HL-60/S4 treated with retinoic acid at 250 ng/mL for 4 days and 3 days (cell line): ENCODE results near the gene ALG14.

Source experiments
- in situ Hi-C: fragments of 300-500 bp; cut with MboI; formaldehyde crosslinking; loops from 2 replicates; pipeline ENCODE4 v1.7.0; 2022; ENCODE audit warnings: low sequenced_read_pairs

Gene ALG14

GRCh38 chr1:95088303-95088702, 15.6 kb upstream of the ALG14 start:
- in situ Hi-C loops, result no loop called here

- in situ Hi-C loops, result no loop called here
These were observed 14.3 kb upstream of the ALG14 start for GRCh38 chr1:95086949-95087533.

GRCh38 chr1:95085376-95085775, 12.6 kb upstream of the ALG14 start:
- in situ Hi-C loops, result no loop called here

- in situ Hi-C loops, result no loop called here
These were observed 11.8 kb upstream of the ALG14 start for GRCh38 chr1:95084317-95085176.

GRCh38 chr1:95080879-95081278, 8.1 kb upstream of the ALG14 start:
- in situ Hi-C loops, result no loop called here

GRCh38 chr1:95080446-95080845, 7.7 kb upstream of the ALG14 start:
- in situ Hi-C loops, result no loop called here

- in situ Hi-C loops, result no loop called here
These were observed 3.3 kb upstream of the ALG14 start for GRCh38 chr1:95076034-95076433.

- in situ Hi-C loops, result no loop called here
These were observed 695 bp upstream of the ALG14 start for GRCh38 chr1:95073446-95073845.

GRCh38 chr1:95072117-95072516, 634 bp downstream of the ALG14 start:
- in situ Hi-C loops, result no loop called here

- in situ Hi-C loops, result no loop called here
These were observed 1.2 kb downstream of the ALG14 start for GRCh38 chr1:95071539-95071938.

- in situ Hi-C loops, result no loop called here
These were observed 3.0 kb downstream of the ALG14 start for GRCh38 chr1:95069710-95070093.

GRCh38 chr1:95068956-95069709, 3.6 kb downstream of the ALG14 start:
- in situ Hi-C loops, result no loop called here

- in situ Hi-C loops, result no loop called here
These were observed 5.2 kb downstream of the ALG14 start for GRCh38 chr1:95067568-95067967.

- in situ Hi-C loops, result no loop called here
These were observed 5.7 kb downstream of the ALG14 start for GRCh38 chr1:95067062-95067461.

GRCh38 chr1:95061445-95062006, 11.2 kb downstream of the ALG14 start:
- in situ Hi-C loops, result no loop called here

GRCh38 chr1:95058974-95059373, 13.8 kb downstream of the ALG14 start:
- in situ Hi-C loops, result no loop called here

GRCh38 chr1:95057351-95057750, 15.4 kb downstream of the ALG14 start:
- in situ Hi-C loops, result no loop called here

GRCh38 chr1:95049935-95050334, 22.8 kb downstream of the ALG14 start:
- in situ Hi-C loops, result loop anchor here (25.0 kb wide), 2 partner anchors 188 to 538 kb away; no protein-coding TSS in a partner anchor

- in situ Hi-C loops, result loop anchor here (25.0 kb wide), 2 partner anchors 186 to 536 kb away; no protein-coding TSS in a partner anchor
These were observed 24.4 kb downstream of the ALG14 start for GRCh38 chr1:95048317-95048716.

GRCh38 chr1:95047624-95048023, 25.1 kb downstream of the ALG14 start:
- in situ Hi-C loops, result loop anchor here (25.0 kb wide), 2 partner anchors 185 to 535 kb away; no protein-coding TSS in a partner anchor

- in situ Hi-C loops, result loop anchor here (25.0 kb wide), 2 partner anchors 184 to 534 kb away; no protein-coding TSS in a partner anchor
These were observed 26.4 kb downstream of the ALG14 start for GRCh38 chr1:95046359-95046758.
